GM19193 (cell line): ENCODE measurements around the gene NAALADL2.

Experiments used
- POLR2A ChIP-seq: IDR thresholded peaks from 4 replicates; pipeline ENCODE4 v1.6.1; 2011; ENCODE audit not compliant: insufficient read depth, insufficient read length; ENCODE audit errors: extremely low read depth

The NAALADL2 gene

DNA sequence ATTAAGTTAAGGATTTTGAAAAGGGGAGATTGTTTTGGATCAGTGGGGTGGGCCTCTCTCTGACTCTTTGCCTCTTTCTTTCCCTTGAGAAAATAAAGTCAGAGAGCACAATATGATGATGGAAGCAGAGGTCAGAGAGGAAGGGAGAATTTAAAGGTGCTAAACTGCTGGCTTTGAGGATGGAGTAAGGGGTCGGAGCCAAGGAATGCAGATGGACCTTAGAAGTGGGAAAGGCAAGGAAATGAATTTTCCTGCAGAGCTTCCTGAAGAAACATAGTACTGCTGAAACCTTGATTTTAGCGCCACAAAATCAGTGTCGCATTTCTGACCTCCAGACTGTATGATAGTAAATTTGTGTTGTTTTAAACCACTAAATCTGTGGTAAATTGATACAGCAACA lies 317.4 kb downstream of the NAALADL2 start:
- no peak for TF ChIP-seq POLR2A

DNA sequence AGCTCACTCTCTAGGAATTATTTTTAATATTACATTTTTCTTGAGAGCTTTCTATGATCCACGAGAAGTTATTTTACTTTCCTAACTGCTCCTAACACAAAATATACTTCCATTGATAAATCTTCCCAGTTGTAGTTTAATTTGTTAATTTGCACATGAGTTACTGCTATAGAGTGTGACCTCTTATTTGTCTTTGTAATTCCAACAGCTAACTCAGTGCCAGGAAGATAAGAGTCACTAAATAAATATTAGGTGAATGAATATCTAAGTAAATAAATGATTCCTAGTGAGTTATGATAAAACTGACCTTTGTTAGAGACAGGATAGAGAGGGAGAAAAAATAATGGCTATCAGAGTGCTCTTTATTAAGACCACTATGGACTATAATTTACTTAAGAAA lies 319.9 kb downstream of the NAALADL2 start:
- TF ChIP-seq POLR2A = no peak

DNA sequence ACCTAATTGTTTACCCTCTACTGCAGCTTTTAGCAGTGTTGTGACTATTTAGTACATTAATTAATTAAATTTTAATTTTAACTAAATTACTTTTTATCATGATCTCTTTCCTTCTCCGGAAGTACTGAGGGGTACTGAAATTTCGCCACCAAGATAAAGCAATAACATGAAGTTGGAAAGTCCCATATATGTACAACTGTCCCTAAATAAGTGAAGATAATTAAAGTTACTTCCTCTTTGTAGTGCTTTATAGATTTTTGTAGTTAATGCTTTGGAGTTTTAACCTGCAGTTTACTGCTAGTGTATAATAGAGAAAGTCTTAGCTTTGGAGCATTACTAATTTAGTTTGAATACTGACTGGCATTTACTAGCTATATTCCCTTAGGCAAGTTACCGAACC lies 325.3 kb downstream of the NAALADL2 start:
- no peak for TF ChIP-seq POLR2A

DNA sequence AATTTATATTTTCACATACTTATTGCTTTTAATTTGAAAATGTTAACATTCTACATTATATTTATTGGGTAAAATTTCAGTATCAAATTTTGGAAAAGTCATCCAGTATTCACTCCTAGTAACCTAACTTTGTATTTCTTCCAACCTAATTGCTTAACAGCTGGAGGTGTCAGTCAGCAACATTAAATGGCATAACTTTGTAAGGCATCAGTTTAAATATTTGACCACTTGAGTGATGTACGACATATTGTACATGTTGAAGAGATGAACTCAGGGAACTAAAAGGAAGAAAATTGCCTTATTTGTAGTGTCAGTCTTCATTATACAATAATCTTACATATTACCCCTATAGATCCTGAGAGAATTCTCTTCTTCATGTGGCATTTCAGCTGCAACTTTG lies 326.8 kb downstream of the NAALADL2 start:
- TF ChIP-seq POLR2A = no peak

GRCh38 chr3:175186511-175186910 lies 327.4 kb downstream of the NAALADL2 start:
- no peak for TF ChIP-seq POLR2A

DNA sequence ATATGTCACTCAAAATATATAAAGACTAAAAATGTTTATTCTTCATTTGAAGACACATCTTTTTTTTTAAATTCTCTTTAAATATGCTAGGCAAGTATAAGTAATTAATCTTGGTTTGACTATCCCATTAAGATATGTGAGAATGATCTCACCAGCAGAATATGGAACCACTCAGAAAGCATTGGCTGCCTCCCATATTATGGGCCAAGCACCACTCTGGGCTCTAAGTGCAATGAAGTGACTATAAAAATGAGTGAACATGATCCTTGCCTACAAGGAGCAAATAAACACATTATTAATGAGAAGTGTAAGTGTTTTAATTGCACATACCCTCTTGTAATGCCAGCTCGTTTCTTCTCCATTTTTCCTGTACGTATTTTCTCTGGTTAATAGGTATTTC lies 328.5 kb downstream of the NAALADL2 start:
- no peak for TF ChIP-seq POLR2A

GRCh38 chr3:175192536-175192935 lies 333.4 kb downstream of the NAALADL2 start:
- no peak for TF ChIP-seq POLR2A

DNA sequence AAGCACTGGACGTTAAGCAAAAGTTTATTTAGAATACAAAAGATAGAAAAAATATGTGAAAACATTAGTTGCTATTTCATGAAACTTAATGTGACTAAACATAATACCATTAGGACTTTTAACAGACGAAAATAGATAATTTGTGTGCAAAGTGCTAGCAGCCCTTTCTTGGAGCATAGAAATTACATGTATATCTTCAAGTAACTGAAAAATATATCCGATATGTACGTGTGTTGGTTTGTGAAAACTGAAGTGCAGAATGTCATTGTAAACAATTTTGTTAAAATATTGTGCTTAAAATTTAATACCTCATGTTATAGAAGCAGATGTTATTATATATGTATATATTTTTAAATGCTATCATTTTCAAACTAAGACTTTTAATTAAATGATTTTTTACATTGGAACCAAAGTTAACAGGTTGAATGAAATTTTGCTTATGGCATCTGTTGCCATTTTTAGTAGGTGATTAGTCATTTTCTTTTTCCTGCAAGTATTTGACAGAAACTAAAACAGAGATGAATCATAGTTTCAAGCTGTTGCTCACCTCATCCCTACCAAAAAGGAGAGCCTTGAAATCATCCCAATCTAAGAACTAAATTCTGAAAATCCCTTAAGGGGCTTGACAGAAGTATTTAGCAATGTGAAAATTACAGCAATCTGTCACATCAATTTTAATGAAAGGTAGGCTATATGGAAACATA lies 334.8 kb downstream of the NAALADL2 start:
- no peak for TF ChIP-seq POLR2A

GRCh38 chr3:175198991-175199783 lies 340.1 kb downstream of the NAALADL2 start:
- TF ChIP-seq POLR2A = no peak

DNA sequence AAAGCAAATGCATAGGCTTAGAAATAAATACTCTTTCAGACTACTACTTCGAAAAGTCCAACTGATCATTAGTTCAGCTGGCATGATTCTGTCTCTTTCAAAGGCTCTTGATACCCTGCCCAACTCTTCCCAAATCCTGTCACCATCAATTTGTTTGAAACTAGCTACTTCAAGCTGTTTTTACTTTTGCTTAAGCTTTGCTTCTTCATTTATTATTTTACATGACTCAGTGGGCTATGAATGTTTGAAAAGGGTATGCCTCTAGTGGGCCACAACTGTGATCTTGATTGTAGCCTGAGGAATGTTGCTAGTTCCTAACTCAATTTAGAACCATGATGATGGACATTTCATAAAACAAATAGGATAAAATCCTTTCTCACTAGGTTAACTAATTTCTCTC lies 340.8 kb downstream of the NAALADL2 start:
- TF ChIP-seq POLR2A = no peak

GRCh38 chr3:175200391-175201095 lies 341.4 kb downstream of the NAALADL2 start:
- no peak for TF ChIP-seq POLR2A

GRCh38 chr3:175207361-175207760 lies 348.2 kb downstream of the NAALADL2 start:
- TF ChIP-seq POLR2A = no peak

DNA sequence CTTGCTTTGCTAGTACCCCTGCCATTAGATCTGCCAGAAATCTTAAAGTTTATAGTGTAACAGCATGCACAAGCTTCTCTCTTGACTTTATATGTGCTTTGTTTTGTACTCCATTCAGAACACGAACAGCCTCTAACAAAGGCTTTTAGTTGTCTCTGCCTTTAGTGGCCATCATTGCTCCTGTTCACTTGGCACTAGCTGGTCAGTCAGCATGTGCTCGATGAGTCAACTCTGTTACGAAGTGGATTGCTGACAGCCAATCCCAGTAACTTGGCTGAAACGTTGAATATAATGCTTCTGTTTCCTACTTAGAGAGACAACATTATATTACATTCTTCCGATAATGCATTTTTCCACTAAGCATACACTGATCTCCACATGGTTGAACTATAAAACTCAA lies 349.2 kb downstream of the NAALADL2 start:
- TF ChIP-seq POLR2A = no peak

DNA sequence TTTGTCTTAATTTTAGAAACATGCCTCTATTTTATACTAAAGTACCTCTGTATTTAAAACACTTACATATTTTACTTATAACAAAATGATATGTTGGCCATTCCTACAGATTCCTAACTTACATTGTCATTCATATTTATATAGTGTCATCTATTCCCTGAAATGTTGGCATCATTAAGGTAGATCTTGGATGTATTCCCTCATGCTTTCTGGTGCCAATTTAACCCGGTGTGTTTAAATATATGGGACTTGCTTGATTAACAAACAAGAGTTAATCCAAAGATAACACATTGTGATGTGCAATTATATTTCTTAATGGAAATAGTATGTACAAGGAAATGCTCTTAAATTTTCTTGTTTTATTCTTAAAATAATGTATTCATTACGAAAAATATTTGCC lies 352.3 kb downstream of the NAALADL2 start:
- TF ChIP-seq POLR2A = no peak

DNA sequence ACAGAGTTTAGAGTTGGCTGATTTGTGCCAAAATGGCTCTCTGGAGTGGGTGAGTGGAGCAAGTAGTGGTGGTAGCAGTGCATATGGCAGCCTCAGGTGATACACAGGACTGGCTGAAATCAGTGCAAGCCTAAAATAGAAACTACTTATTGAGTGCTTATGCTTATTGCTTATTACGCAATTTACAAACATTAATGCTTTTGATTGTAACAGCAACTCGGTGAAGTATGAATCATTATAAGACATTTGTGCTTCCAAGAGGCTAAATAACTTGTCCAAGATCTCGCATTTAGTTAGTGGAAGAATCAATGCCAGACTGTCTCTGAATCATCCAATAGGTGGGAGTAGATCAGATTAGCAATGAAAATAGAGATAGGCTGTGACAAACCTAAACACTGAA lies 353.8 kb downstream of the NAALADL2 start:
- TF ChIP-seq POLR2A = no peak

DNA sequence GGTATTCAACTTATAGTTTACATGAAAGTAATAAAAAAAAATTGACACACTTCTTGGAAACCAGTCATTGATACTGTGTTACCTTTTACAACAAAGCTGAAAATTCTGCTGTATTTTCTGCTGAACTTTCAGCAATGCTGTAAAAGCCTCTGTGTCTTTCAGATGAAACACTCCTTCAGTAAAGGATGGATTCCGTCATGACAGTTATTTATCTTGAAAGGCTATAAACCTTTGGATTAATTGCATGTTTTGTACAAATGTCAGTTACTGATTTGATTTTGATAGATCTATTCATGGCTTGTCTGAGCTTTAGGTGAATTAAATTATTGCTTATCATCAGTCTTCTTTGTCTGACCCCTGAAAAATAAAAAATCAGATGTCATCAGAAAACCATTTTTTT lies 355.1 kb downstream of the NAALADL2 start:
- no peak for TF ChIP-seq POLR2A
